Neuronal stem cell (in vitro differentiated cells): Measurements from ENCODE around the gene CFAP92.

Source experiments
- DNase-seq: peaks from one replicate; pipeline ENCODE4 v3.0.0-alpha.2; 2013; ENCODE audit warnings: low spot score
- H2AFZ ChIP-seq: one replicate; pipeline ENCODE4 v1.6.1; 2013; ENCODE audit warnings: mild to moderate bottlenecking, low read length, inconsistent platforms
- H2AK5ac ChIP-seq: 2 replicates; pipeline ENCODE4 v1.6.1; 2013; ENCODE audit warnings: low read depth, mild to moderate bottlenecking, inconsistent platforms, low read length, moderate library complexity, mixed read lengths
- H2BK120ac ChIP-seq: 2 replicates; pipeline ENCODE4 v1.6.1; 2013; ENCODE audit warnings: low read depth, mild to moderate bottlenecking, inconsistent platforms, low read length, moderate library complexity, mixed read lengths
- H2BK12ac ChIP-seq: one replicate; pipeline ENCODE4 v1.6.1; 2013; ENCODE audit warnings: low read length, inconsistent platforms
- H2BK15ac ChIP-seq: 2 replicates; pipeline ENCODE4 v1.6.1; 2013; ENCODE audit warnings: mild to moderate bottlenecking, low read length, inconsistent platforms, mixed read lengths
- H2BK5ac ChIP-seq: one replicate; pipeline ENCODE4 v1.6.1; 2013; ENCODE audit warnings: inconsistent platforms, mild to moderate bottlenecking, low read length, moderate library complexity
- H3K14ac ChIP-seq: one replicate; pipeline ENCODE4 v1.6.1; 2013; ENCODE audit warnings: low read length, inconsistent platforms
- H3K18ac ChIP-seq: 2 replicates; pipeline ENCODE4 v1.6.1; 2013; ENCODE audit warnings: low read length, inconsistent platforms
- H3K23ac ChIP-seq: 2 replicates; pipeline ENCODE4 v1.6.1; 2013; ENCODE audit warnings: low read depth, mild to moderate bottlenecking, mixed read lengths, low read length, inconsistent platforms; ENCODE audit not compliant: poor library complexity
- H3K27ac ChIP-seq: replicated peaks from 3 replicates; pipeline ENCODE4 v1.5.1; 2013; ENCODE audit warnings: low read length, inconsistent platforms
- H3K27me3 ChIP-seq, 3 experiments: 2 replicates each; pipeline ENCODE4 v1.6.1; 2013; ENCODE audit warnings: low read length in 3 of 3, mild to moderate bottlenecking in 2 of 3, inconsistent platforms in 1 of 3, low read depth in 1 of 3, mixed read lengths in 1 of 3, moderate library complexity in 1 of 3; ENCODE audit not compliant: control insufficient read depth in 3 of 3, insufficient read depth in 3 of 3
- H3K36me3 ChIP-seq, 2 donors: replicated peaks in 1 of 2; 2 replicates each; pipeline ENCODE4 v1.6.1; 2013; ENCODE audit warnings: low read length in 2 of 2; ENCODE audit not compliant: control insufficient read depth in 2 of 2, insufficient read depth in 2 of 2
- H3K4ac ChIP-seq: 2 replicates; pipeline ENCODE4 v1.6.1; 2013; ENCODE audit warnings: inconsistent platforms, mild to moderate bottlenecking, low read length, moderate library complexity
- H3K4me1 ChIP-seq, 2 donors: 1 replicate in 1 of 2; 2 replicates in 1 of 2; pipeline ENCODE4 v1.6.1; 2013; ENCODE audit warnings: low read length in 2 of 2, low read depth in 1 of 2; ENCODE audit not compliant: control insufficient read depth in 2 of 2, insufficient read depth in 1 of 2
- H3K4me2 ChIP-seq: one replicate; pipeline ENCODE4 v1.6.1; 2013; ENCODE audit warnings: mild to moderate bottlenecking, low read length, inconsistent platforms; ENCODE audit not compliant: insufficient read depth, poor library complexity, severe bottlenecking
- H3K4me3 ChIP-seq, 2 donors: 2 replicates each; pipeline ENCODE4 v1.5.1; 2013; ENCODE audit warnings: low read length in 2 of 2, mild to moderate bottlenecking in 2 of 2, inconsistent platforms in 1 of 2, moderate library complexity in 1 of 2
- H3K79me1 ChIP-seq: one replicate; pipeline ENCODE4 v1.6.1; 2013; ENCODE audit warnings: low read depth, mild to moderate bottlenecking, inconsistent platforms, low read length, moderate library complexity
- H3K9ac ChIP-seq: one replicate; pipeline ENCODE4 v1.6.1; 2013; ENCODE audit warnings: mild to moderate bottlenecking, low read depth, low read length, inconsistent platforms; ENCODE audit not compliant: poor library complexity
- H3K9me3 ChIP-seq, 2 donors: replicated peaks in 1 of 2; 2 replicates each; pipeline versions ENCODE3 to v1.6.1; 2013; ENCODE audit warnings: low read length in 2 of 2, mild to moderate bottlenecking in 2 of 2, inconsistent platforms in 1 of 2, low read depth in 1 of 2, mixed read lengths in 1 of 2, moderate library complexity in 1 of 2; ENCODE audit not compliant: control insufficient read depth in 2 of 2, insufficient read depth in 1 of 2
- H4K8ac ChIP-seq: one replicate; pipeline ENCODE4 v1.6.1; 2013; ENCODE audit warnings: low read depth, mild to moderate bottlenecking, inconsistent platforms, low read length, moderate library complexity
- H4K91ac ChIP-seq: one replicate; pipeline ENCODE4 v1.6.1; 2013; ENCODE audit warnings: low read length, low read depth, mild to moderate bottlenecking, inconsistent platforms; ENCODE audit not compliant: poor library complexity
- WGBS, 2 donors: extraction: QIAGEN DNeasy Blood & Tissue Kit; methylation state at CpG; one replicate each; pipeline ENCODE4 v1.1.7; 2013; ENCODE audit warnings: missing lambda C conversion rate in 2 of 2, mixed read lengths in 1 of 2; ENCODE audit not compliant: insufficient read length in 2 of 2, insufficient replicate concordance in 1 of 2; ENCODE audit errors: extremely low coverage in 2 of 2; 5-methylcytosine and 5-hydroxymethylcytosine counted together

The CFAP92 gene

DNA sequence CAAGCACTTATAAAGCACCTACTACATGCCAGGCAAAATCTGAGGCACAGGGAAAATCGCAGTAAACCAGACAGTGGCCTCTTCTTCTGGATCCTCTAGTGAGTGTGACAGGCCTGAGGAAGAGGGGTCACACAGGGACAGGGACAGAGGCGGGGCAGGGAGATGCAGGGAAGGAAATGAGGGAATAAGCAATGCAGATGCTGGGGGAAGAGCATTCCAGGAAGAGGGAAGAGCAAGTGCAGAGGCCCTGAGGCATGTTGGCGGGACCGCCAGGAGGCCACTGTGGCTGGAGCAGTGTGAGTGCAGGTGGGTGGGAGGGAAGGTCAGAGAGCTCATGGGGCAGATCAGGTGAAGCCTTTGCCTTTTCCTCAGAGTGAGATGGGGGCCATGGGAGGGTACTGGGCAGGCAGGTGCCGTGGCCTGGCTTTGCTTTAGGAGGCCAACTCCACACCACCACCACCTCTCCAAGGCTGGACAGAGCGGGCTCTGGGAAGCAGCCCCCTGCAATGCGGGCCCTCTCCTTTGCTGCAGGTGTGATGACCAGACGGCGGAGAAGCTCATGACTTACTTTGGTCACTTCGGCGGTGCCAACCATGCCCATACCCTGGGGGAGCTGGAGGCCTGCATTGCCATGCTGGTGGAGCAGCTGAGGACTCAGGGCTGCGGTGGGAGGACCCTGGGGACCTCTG is 39.9 kb upstream of the CFAP92 start:
- Histone ChIP-seq H2BK15ac (no peak overlapping the region), H3K36me3 (peaks cover 0 to 89% of the 10 kb centered on the region in 2 donors), H2BK5ac (no peak overlapping the region), H3K4me2 (no peak overlapping the region), H3K4me1 (no peaks in the 10 kb centered on the region), H2BK12ac (no peak overlapping the region), H2AK5ac (no peak overlapping the region), H3K4ac (no peak overlapping the region), H3K4me3 (no peak overlapping the region), H3K14ac (no peak overlapping the region), H3K9me3 (peaks cover 0 to 2% of the 10 kb centered on the region in 2 donors), H3K27ac (no peak overlapping the region), H3K27me3 (no peaks in the 10 kb centered on the region), H4K91ac (no peak overlapping the region), H3K79me1 (peaks cover 2% of the 10 kb centered on the region), H2AFZ (no peak overlapping the region), H3K18ac (no peak overlapping the region), H2BK120ac (no peak overlapping the region), H4K8ac (no peak overlapping the region), H3K9ac (no peak overlapping the region), H3K23ac (no peak overlapping the region)
- no CpG with 5 or more reads among the region's 12 CpGs for WGBS, 2 donors
- no peak for DNase-seq

DNA sequence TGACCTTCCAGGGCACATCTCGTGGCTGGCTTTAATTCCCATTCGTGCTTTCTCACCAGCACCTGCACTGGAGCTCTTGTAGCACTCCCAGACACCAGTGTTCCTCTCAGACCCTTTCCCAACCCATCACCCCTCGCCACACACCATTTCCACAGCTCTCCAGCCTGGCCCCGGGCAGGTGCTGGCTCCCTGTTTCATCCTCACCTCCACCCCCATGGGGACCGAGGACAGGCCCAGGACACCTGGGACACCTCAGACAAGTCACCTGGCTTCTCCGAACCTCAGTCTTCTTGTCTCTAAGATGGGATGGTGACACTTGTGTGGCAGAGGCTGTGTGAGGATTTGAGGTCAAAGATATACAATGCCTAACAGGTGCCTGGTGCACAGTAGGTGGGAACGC is 39.3 kb upstream of the CFAP92 start:
- no peak overlapping the region for H2BK12ac ChIP-seq
- H3K18ac ChIP-seq = no peak overlapping the region
- no peak overlapping the region for H2BK120ac ChIP-seq
- H3K27me3 ChIP-seq = no peaks in the 10 kb centered on the region
- no peak overlapping the region for H3K27ac ChIP-seq
- peaks cover 0 to 84% of the 10 kb centered on the region in 2 donors for H3K36me3 ChIP-seq
- H3K4me1 ChIP-seq = no peaks in the 10 kb centered on the region
- no peak overlapping the region for H3K4me2 ChIP-seq
- no peak overlapping the region for H3K14ac ChIP-seq
- no peak overlapping the region for H3K23ac ChIP-seq
- no peak overlapping the region for H2AFZ ChIP-seq
- H3K9ac ChIP-seq = peak overlapping the region; percentile 74
- no peak overlapping the region for H3K4ac ChIP-seq
- no peak overlapping the region for H3K4me3 ChIP-seq
- H3K79me1 ChIP-seq = peaks cover 2% of the 10 kb centered on the region
- no CpG with 5 or more reads among the region's 7 CpGs for whole genome bisulfite sequencing, 2 donors
- no peak overlapping the region for H2BK5ac ChIP-seq
- H4K91ac ChIP-seq = no peak overlapping the region
- H2BK15ac ChIP-seq = no peak overlapping the region
- no peak for DNase-seq
- H4K8ac ChIP-seq = peak overlapping the region; percentile 27
- no peak overlapping the region for H2AK5ac ChIP-seq
- H3K9me3 ChIP-seq = peaks cover 0 to 2% of the 10 kb centered on the region in 2 donors

DNA sequence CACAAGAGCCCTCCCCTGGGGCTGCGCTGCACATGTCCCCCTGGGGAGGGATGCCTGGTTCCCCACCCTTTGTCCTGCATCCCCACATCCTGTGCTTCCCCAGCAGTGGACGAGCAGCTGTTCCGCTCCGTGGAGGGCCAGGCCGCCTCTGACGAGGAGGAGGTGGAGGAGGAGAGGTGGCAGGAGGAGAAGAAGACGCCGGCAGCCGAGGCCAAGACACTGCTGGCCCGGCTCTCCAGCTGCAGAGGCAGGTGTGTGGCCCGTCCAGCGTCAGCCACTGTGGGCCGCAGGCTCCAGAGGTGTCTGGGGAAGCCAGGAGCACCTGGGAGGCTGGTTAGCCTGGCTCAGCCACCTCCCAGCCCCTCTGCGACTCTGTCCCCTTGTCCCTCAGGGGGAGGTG is 38.8 kb upstream of the CFAP92 start:
- Histone ChIP-seq H3K9me3 (peaks cover 0 to 2% of the 10 kb centered on the region in 2 donors), H2BK120ac (no peak overlapping the region), H2AFZ (no peak overlapping the region), H2BK15ac (peak overlapping the region; percentile 65), H3K9ac (peak overlapping the region; percentile 74), H2BK12ac (peak overlapping the region; percentile 46), H3K23ac (peak overlapping the region; percentile 49), H3K4me1 (no peaks in the 10 kb centered on the region), H4K91ac (no peak overlapping the region), H3K14ac (peak overlapping the region; percentile 58), H3K18ac (peak overlapping the region; percentile 19), H3K79me1 (peaks cover 2% of the 10 kb centered on the region), H4K8ac (peak overlapping the region; percentile 27), H3K27me3 (no peaks in the 10 kb centered on the region), H2AK5ac (no peak overlapping the region), H3K27ac (no peak overlapping the region), H3K4me3 (no peak overlapping the region), H2BK5ac (no peak overlapping the region), H3K4me2 (no peak overlapping the region), H3K4ac (no peak overlapping the region), H3K36me3 (peaks cover 0 to 86% of the 10 kb centered on the region in 2 donors)
- no peak for DNase-seq
- no CpG with 5 or more reads among the region's 14 CpGs for WGBS, 2 donors

GRCh38 chr3:129031476-129032215 is 37.8 kb upstream of the CFAP92 start:
- no peak overlapping the region for H3K4ac ChIP-seq
- no peak overlapping the region for H3K27ac ChIP-seq
- no peaks in the 10 kb centered on the region for H3K4me1 ChIP-seq
- H2AK5ac ChIP-seq = no peak overlapping the region
- H2BK12ac ChIP-seq = no peak overlapping the region
- no peak overlapping the region for H2BK120ac ChIP-seq
- no peak overlapping the region for H4K8ac ChIP-seq
- H3K9me3 ChIP-seq = no peaks in the 10 kb centered on the region
- H2BK5ac ChIP-seq = no peak overlapping the region
- H3K18ac ChIP-seq = no peak overlapping the region
- H3K79me1 ChIP-seq = peaks cover 2% of the 10 kb centered on the region
- no peak overlapping the region for H2AFZ ChIP-seq
- H4K91ac ChIP-seq = no peak overlapping the region
- H3K4me2 ChIP-seq = no peak overlapping the region
- no peak overlapping the region for H3K9ac ChIP-seq
- no peak overlapping the region for H2BK15ac ChIP-seq
- peaks cover 0 to 80% of the 10 kb centered on the region in 2 donors for H3K36me3 ChIP-seq
- DNase-seq = no peak
- WGBS, 2 donors = no CpG with 5 or more reads among the region's 10 CpGs
- H3K14ac ChIP-seq = no peak overlapping the region
- H3K23ac ChIP-seq = no peak overlapping the region
- no peak overlapping the region for H3K4me3 ChIP-seq
- no peaks in the 10 kb centered on the region for H3K27me3 ChIP-seq
